Measurements from ENCODE around the gene PCDHA6.
A peak's percentile ranks its signal among the peaks of the same experiment; 100 is the strongest.
"Not testable (repeated sequence)": the region's sequence is repeated elsewhere in the genome, so short reads cannot be mapped to it uniquely, and the experiment has no call there.

PCDHA6 gene

GRCh38 chr5:140827704-140828361 lies at the start of gene PCDHA6:
Gene PCDHA6 (plus strand): TSS chr5:140827960. CDS start chr5:140828092, 132 bp downstream.
- FAIRE-seq, result no peak

- FAIRE-seq, result no peak
These were observed 47.2 kb upstream of the PCDHA6 start for GRCh38 chr5:140780512-140780911.

GRCh38 chr5:140785905-140786686 lies 41.7 kb upstream of the PCDHA6 start, which contains the start of gene PCDHA1:
Gene PCDHA1 (plus strand): TSS chr5:140786140.
- FAIRE-seq, result no peak

- FAIRE-seq, result not testable (repeated sequence)
These were observed 40.3 kb upstream of the PCDHA6 start for GRCh38 chr5:140787422-140787821.

- FAIRE-seq, result not testable (repeated sequence)
These were observed 39.8 kb upstream of the PCDHA6 start for GRCh38 chr5:140787849-140788504.

GRCh38 chr5:140791089-140791488 lies 36.7 kb upstream of the PCDHA6 start:
- FAIRE-seq, result no peak

- no peak for FAIRE-seq
These were observed 33.0 kb upstream of the PCDHA6 start, which contains the start of gene PCDHA2 for GRCh38 chr5:140794595-140795258. Gene PCDHA2 (plus strand): TSS chr5:140794852.

- no peak for FAIRE-seq
These were observed 32.5 kb upstream of the PCDHA6 start for GRCh38 chr5:140795259-140795641.

GRCh38 chr5:140796072-140796717 lies 31.6 kb upstream of the PCDHA6 start:
- FAIRE-seq, result not testable (repeated sequence)

- FAIRE-seq, result no peak
These were observed 31.1 kb upstream of the PCDHA6 start for GRCh38 chr5:140796718-140797095.

GRCh38 chr5:140800816-140801493 lies 26.8 kb upstream of the PCDHA6 start, which contains the start of gene PCDHA3:
Gene PCDHA3 (plus strand): TSS chr5:140801057.
- FAIRE-seq, result no peak

GRCh38 chr5:140801494-140801841 lies 26.3 kb upstream of the PCDHA6 start:
- no peak for FAIRE-seq

- FAIRE-seq, result not testable (repeated sequence)
These were observed 25.4 kb upstream of the PCDHA6 start for GRCh38 chr5:140802381-140802780.

- FAIRE-seq, result no peak
These were observed 24.9 kb upstream of the PCDHA6 start for GRCh38 chr5:140802781-140803271.

- no peak for FAIRE-seq
These were observed 20.7 kb upstream of the PCDHA6 start, which contains the start of gene PCDHA4 for GRCh38 chr5:140806834-140807775. Gene PCDHA4 (plus strand): TSS chr5:140807068.

GRCh38 chr5:140808241-140808888 lies 19.4 kb upstream of the PCDHA6 start:
- not testable (repeated sequence) for FAIRE-seq

GRCh38 chr5:140808889-140809291 lies 18.9 kb upstream of the PCDHA6 start:
- no peak for FAIRE-seq

GRCh38 chr5:140821375-140822280 lies 6.1 kb upstream of the PCDHA6 start, which contains the start of gene PCDHA5:
Gene PCDHA5 (plus strand): TSS chr5:140821613.
- peak; percentile 53 for FAIRE-seq

GRCh38 chr5:140822281-140822629 lies 5.5 kb upstream of the PCDHA6 start:
- FAIRE-seq, result no peak
